Trophoblast cell (in vitro differentiated cells and primary cell): ENCODE measurements around the gene PPRC1.

ENCODE experiments used
- DNase-seq, 2 donors: peaks; one replicate each; pipeline ENCODE4 v3.0.0-alpha.2; 2016
- H2AFZ ChIP-seq: 2 replicates; pipeline ENCODE4 v1.6.1; 2013; ENCODE audit warnings: low read length, moderate library complexity, mild to moderate bottlenecking; ENCODE audit not compliant: insufficient read depth, poor library complexity
- H2AK5ac ChIP-seq: 2 replicates; pipeline ENCODE4 v1.6.1; 2013; ENCODE audit warnings: mild to moderate bottlenecking, low read length
- H2BK120ac ChIP-seq: 2 replicates; pipeline ENCODE4 v1.6.1; 2013; ENCODE audit warnings: low read length, mild to moderate bottlenecking, moderate library complexity; ENCODE audit not compliant: insufficient read depth, poor library complexity
- H2BK12ac ChIP-seq: 2 replicates; pipeline ENCODE4 v1.6.1; 2013; ENCODE audit warnings: mild to moderate bottlenecking, low read length, moderate library complexity
- H2BK5ac ChIP-seq: 2 replicates; pipeline ENCODE4 v1.6.1; 2013; ENCODE audit warnings: low read length, low read depth, moderate library complexity, mild to moderate bottlenecking; ENCODE audit not compliant: poor library complexity
- H3K14ac ChIP-seq: 2 replicates; pipeline ENCODE4 v1.6.1; 2013; ENCODE audit warnings: mild to moderate bottlenecking, low read length
- H3K18ac ChIP-seq: 2 replicates; pipeline ENCODE4 v1.6.1; 2013; ENCODE audit warnings: mild to moderate bottlenecking, low read length
- H3K23ac ChIP-seq: 2 replicates; pipeline ENCODE4 v1.6.1; 2013; ENCODE audit warnings: low read length
- H3K27ac ChIP-seq: 2 replicates; pipeline ENCODE4 v1.5.1; 2013; ENCODE audit warnings: low read depth, mild to moderate bottlenecking, inconsistent platforms, low read length, moderate library complexity
- H3K27me3 ChIP-seq: 2 replicates; pipeline ENCODE4 v1.6.1; 2013; ENCODE audit warnings: inconsistent platforms, mild to moderate bottlenecking, low read length, moderate library complexity; ENCODE audit not compliant: insufficient read depth
- H3K36me3 ChIP-seq, 2 experiments: 1 replicate in 1 of 2; 2 replicates in 1 of 2; pipeline ENCODE4 v1.6.1; 2013; ENCODE audit warnings: low read length in 2 of 2, mild to moderate bottlenecking in 2 of 2, moderate library complexity in 1 of 2; ENCODE audit not compliant: insufficient read depth in 2 of 2, control insufficient read depth in 1 of 2
- H3K4ac ChIP-seq: 2 replicates; pipeline ENCODE4 v1.6.1; 2013; ENCODE audit warnings: low read depth, mild to moderate bottlenecking, low read length, moderate library complexity
- H3K4me1 ChIP-seq, 2 experiments: 1 replicate in 1 of 2; 2 replicates in 1 of 2; pipeline ENCODE4 v1.6.1; 2013; ENCODE audit warnings: low read length in 2 of 2, mild to moderate bottlenecking in 2 of 2, moderate library complexity in 1 of 2; ENCODE audit not compliant: insufficient read depth in 2 of 2, control insufficient read depth in 1 of 2
- H3K4me2 ChIP-seq: 2 replicates; pipeline ENCODE4 v1.6.1; 2013; ENCODE audit warnings: inconsistent platforms, mild to moderate bottlenecking, low read length, moderate library complexity
- H3K4me3 ChIP-seq: 2 replicates; pipeline ENCODE4 v1.5.1; 2013; ENCODE audit warnings: mild to moderate bottlenecking, low read depth, low read length, inconsistent platforms
- H3K79me1 ChIP-seq: one replicate; pipeline ENCODE4 v1.6.1; 2013; ENCODE audit warnings: low read length
- H3K79me2 ChIP-seq: 2 replicates; pipeline ENCODE4 v1.6.1; 2013; ENCODE audit warnings: low read length, mild to moderate bottlenecking; ENCODE audit not compliant: control insufficient read depth, insufficient read depth, poor library complexity
- H3K9ac ChIP-seq: 2 replicates; pipeline ENCODE4 v1.6.1; 2013; ENCODE audit warnings: mild to moderate bottlenecking, low read length
- H3K9me3 ChIP-seq: 2 replicates; pipeline ENCODE4 v1.6.1; 2013; ENCODE audit warnings: low read depth, mild to moderate bottlenecking, control low read depth, inconsistent platforms, low read length; ENCODE audit not compliant: insufficient read depth
- H4K12ac ChIP-seq: 2 replicates; pipeline ENCODE4 v1.6.1; 2013; ENCODE audit warnings: low read depth, mild to moderate bottlenecking, low read length, moderate library complexity
- H4K8ac ChIP-seq: 2 replicates; pipeline ENCODE4 v1.6.1; 2013; ENCODE audit warnings: low read depth, mild to moderate bottlenecking, low read length, moderate library complexity
- H4K91ac ChIP-seq: one replicate; pipeline ENCODE4 v1.6.1; 2013; ENCODE audit warnings: low read depth, mild to moderate bottlenecking, low read length, moderate library complexity
- WGBS: extraction: QIAGEN DNeasy Blood & Tissue Kit; methylation state at CpG from one replicate; pipeline ENCODE4 v1.1.7; 2013; ENCODE audit warnings: missing lambda C conversion rate; ENCODE audit not compliant: insufficient read length, insufficient coverage; ENCODE audit errors: extremely low coverage; 5-methylcytosine and 5-hydroxymethylcytosine counted together

Gene PPRC1

DNA sequence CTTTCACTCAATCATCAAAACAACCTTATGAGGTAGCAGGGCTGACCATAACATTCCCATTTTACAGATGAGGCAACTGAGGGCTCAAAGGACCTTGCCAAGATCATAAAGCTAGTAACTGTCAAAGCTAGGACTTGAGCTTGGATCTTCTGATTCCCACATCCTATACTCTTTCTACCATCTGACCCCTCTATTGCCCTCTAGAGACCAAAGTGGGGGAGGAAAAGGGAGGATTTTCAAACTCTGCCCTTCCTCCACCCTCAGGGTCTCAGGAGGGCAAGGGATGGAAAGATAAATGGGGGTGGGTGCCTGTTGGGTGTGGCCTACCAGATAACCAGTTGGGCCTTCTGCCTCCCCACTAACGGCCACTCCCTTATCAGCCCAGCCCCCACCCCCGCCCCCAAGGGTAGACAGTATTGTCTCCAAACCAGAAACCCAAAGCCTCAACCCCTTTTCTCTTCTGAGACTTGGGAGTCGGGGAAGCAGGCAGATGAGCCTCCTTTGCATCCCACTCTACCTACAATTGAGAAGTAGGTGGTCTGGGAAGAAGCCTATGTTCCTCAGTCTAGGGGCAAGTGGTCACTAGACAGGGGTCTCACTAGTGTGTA is 20.5 kb upstream of the PPRC1 start:
- Histone ChIP-seq H2AK5ac (no peak overlapping the region), H3K4me1 (peaks cover 21 to 30% of the 10 kb centered on the region in 2 experiments), H3K4me2 (peak overlapping the region; percentile 93), H3K9me3 (no peaks in the 10 kb centered on the region), H3K18ac (no peak overlapping the region), H3K23ac (no peak overlapping the region), H3K79me2 (peaks cover 31% of the 10 kb centered on the region), H3K36me3 (peaks cover 41 to 44% of the 10 kb centered on the region in 2 experiments), H2BK5ac (no peak overlapping the region), H2BK12ac (no peak overlapping the region), H3K9ac (no peak overlapping the region), H4K8ac (no peak overlapping the region), H3K4ac (peak overlapping the region; percentile 95), H2AFZ (no peak overlapping the region), H4K91ac (no peak overlapping the region), H2BK120ac (no peak overlapping the region), H3K27ac (no peak overlapping the region), H3K4me3 (no peak overlapping the region), H4K12ac (no peak overlapping the region), H3K79me1 (peaks cover 14% of the 10 kb centered on the region), H3K27me3 (no peaks in the 10 kb centered on the region), H3K14ac (no peak overlapping the region)
- DNase-seq: no peak
- no CpG with 5 or more reads among the region's 3 CpGs for WGBS

DNA sequence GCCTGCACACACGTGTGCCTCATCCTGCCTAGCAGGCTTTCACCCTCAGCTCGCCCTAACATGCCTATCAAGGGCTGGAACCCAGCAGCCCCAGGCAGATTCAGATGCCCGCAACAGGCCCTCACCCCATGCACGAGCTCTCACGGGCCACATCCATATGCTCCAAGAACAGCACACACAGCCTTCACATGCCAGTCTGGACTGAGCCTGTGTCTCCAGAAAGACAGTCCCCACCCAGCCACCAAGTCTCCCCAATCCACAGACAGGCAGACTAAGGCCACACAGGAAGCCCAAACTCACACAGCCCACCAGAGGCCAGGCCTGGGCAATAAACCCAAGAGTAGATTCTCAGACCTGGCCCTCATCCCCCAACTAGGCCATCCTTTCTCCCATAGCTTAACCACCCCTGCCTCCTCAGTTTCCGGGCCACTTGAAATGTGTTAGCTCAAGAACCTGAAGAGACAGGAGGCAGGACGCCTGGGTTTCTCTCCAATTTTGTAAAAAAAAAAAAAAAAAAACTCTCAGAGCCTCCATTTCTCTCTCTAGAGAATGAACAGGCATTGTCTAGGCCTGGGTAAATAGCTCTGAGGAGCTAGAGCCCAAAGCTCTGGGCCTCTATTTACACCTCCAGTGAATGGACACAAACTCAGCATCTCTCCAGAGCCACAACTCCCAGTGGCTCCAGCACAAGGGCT is 19.4 kb upstream of the PPRC1 start:
- Histone ChIP-seq H3K79me2 (peaks cover 40% of the 10 kb centered on the region), H2BK120ac (no peak overlapping the region), H4K8ac (peak overlapping the region; percentile 25), H3K4me3 (peak overlapping the region; percentile 93), H3K79me1 (peaks cover 22% of the 10 kb centered on the region), H4K91ac (no peak overlapping the region), H3K9ac (peak overlapping the region; percentile 97), H3K14ac (peak overlapping the region; percentile 28), H4K12ac (no peak overlapping the region), H2BK12ac (no peak overlapping the region), H3K18ac (peak overlapping the region; percentile 72), H3K36me3 (peaks cover 33 to 35% of the 10 kb centered on the region in 2 experiments), H2BK5ac (no peak overlapping the region), H3K4ac (peak overlapping the region; percentile 95), H3K4me1 (peaks cover 31 to 41% of the 10 kb centered on the region in 2 experiments), H3K23ac (no peak overlapping the region), H3K27me3 (no peaks in the 10 kb centered on the region), H3K4me2 (peak overlapping the region; percentile 93), H3K9me3 (no peaks in the 10 kb centered on the region), H2AFZ (peak overlapping the region; percentile 17), H3K27ac (no peak overlapping the region), H2AK5ac (no peak overlapping the region)
- no CpG with 5 or more reads among the region's 7 CpGs for WGBS
- DNase-seq: peak; percentile 37 to 59

DNA sequence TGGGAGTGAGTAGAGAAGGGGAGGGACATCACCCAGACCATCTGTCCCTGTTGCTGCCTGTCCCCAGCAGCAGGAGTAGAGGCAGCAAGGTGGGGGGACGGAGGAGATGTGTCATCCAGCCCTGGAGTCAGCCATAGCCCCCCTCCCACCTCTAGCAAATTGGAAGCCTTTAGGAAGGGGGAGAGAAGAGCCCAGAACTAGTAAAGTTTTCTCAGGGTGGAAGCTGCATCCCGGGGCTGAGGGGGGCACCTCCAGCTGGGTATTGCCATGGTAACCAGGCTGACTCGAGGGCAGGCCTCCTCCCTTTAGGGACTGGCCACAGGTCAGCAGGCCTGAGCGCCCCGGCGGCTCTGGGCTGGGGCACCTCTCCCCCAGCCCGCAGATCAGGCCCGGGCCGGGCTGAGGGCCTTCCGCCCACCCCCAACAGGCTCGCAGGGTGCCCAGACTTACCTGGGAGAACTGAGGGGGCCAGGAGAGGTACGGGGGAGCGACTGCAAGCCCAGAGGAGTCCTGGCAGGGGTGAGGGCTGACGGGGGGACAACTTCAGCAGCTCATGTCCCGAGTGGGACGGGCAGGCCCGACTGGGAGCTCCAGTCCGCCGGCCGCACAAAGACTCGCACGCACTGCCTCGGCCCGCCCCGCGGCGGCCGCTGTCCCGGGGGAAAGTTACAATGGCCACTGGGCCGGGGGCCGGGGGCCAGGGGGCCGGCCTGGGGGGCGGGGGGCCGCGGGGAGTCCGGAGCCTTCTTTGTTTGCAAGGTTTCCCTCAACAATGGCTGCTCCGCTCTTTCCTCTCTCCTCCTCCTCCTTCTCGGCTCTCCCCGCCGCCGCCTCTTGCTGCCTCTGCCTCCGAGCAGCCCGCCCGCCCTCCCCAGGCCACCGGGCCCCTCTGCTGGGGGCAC is 18.6 kb upstream of the PPRC1 start:
- H3K18ac ChIP-seq: peak overlapping the region; percentile 83
- H3K9me3 ChIP-seq: no peaks in the 10 kb centered on the region
- H3K4me2 ChIP-seq: peak overlapping the region; percentile 93
- H3K4me3 ChIP-seq: peak overlapping the region; percentile 93
- H4K12ac ChIP-seq: peak overlapping the region; percentile 43
- H2BK5ac ChIP-seq: peak overlapping the region; percentile 42
- H3K9ac ChIP-seq: peak overlapping the region; percentile 97
- H3K36me3 ChIP-seq: peaks cover 26 to 27% of the 10 kb centered on the region in 2 experiments
- no peak overlapping the region for H3K23ac ChIP-seq
- H3K27me3 ChIP-seq: no peaks in the 10 kb centered on the region
- peaks cover 23% of the 10 kb centered on the region for H3K79me1 ChIP-seq
- peaks cover 38 to 47% of the 10 kb centered on the region in 2 experiments for H3K4me1 ChIP-seq
- no peak for DNase-seq
- peak overlapping the region; percentile 78 for H4K91ac ChIP-seq
- peak overlapping the region; percentile 2 for H2BK12ac ChIP-seq
- peak overlapping the region; percentile 56 for H4K8ac ChIP-seq
- peak overlapping the region; percentile 51 for H2AK5ac ChIP-seq
- peak overlapping the region; percentile 37 for H2AFZ ChIP-seq
- H3K27ac ChIP-seq: peak overlapping the region; percentile 39
- peak overlapping the region; percentile 37 for H2BK120ac ChIP-seq
- WGBS: no CpG with 5 or more reads among the region's 45 CpGs
- peak overlapping the region; percentile 69 for H3K14ac ChIP-seq
- peaks cover 46% of the 10 kb centered on the region for H3K79me2 ChIP-seq
- peak overlapping the region; percentile 95 for H3K4ac ChIP-seq
